OCI-LY1 (cell line): Measurements from ENCODE around the gene EHMT2.

Experiments
- H2AFZ ChIP-seq: fragments of 200-600 bp; sonication (generic), shearing (Covaris generic); 2 replicates; pipeline ENCODE4 v1.6.0; 2014; ENCODE audit warnings: antibody characterized with exemption, mild to moderate bottlenecking, low read length
- H3F3A ChIP-seq: fragments of 200-600 bp; sonication (generic), shearing (Covaris generic); 2 replicates; pipeline ENCODE4 v1.6.0; 2014; ENCODE audit warnings: mild to moderate bottlenecking, antibody characterized with exemption, low read length, moderate library complexity; ENCODE audit not compliant: insufficient read depth
- H3K27ac ChIP-seq: fragments of 200-600 bp; sonication (generic); 2 replicates; pipeline ENCODE4 v1.5.1; 2014; ENCODE audit warnings: low read length, mixed run types, mild to moderate bottlenecking, low read depth; ENCODE audit not compliant: poor library complexity, severe bottlenecking
- H3K27me3 ChIP-seq: fragments of 200-600 bp; sonication (generic); 2 replicates; pipeline ENCODE4 v1.6.0; 2014; ENCODE audit warnings: antibody characterized with exemption, mild to moderate bottlenecking, low read length, moderate library complexity; ENCODE audit not compliant: insufficient read depth
- H3K36me3 ChIP-seq: fragments of 200-600 bp; sonication (generic); 2 replicates; pipeline ENCODE4 v1.6.1; 2014; ENCODE audit warnings: mild to moderate bottlenecking, antibody characterized with exemption, low read length, moderate library complexity, mixed read lengths; ENCODE audit not compliant: insufficient read depth
- H3K4me1 ChIP-seq: fragments of 200-600 bp; sonication (generic); 2 replicates; pipeline ENCODE4 v1.5.1; 2014; ENCODE audit warnings: mild to moderate bottlenecking, low read length, moderate library complexity; ENCODE audit not compliant: insufficient read depth, severe bottlenecking
- H3K4me2 ChIP-seq: fragments of 200-600 bp; sonication (generic), shearing (Covaris generic); 2 replicates; pipeline ENCODE4 v1.6.1; 2014; ENCODE audit warnings: low read length
- H3K4me3 ChIP-seq: fragments of 200-600 bp; sonication (generic); 2 replicates; pipeline ENCODE4 v1.5.1; 2014; ENCODE audit warnings: low read length, low read depth, mild to moderate bottlenecking, mixed read lengths; ENCODE audit not compliant: poor library complexity, severe bottlenecking
- H3K79me2 ChIP-seq: fragments of 200-600 bp; shearing (Covaris generic); 2 replicates; pipeline ENCODE4 v1.6.1; 2016; ENCODE audit warnings: mixed run types, low read length, mixed read lengths; ENCODE audit not compliant: insufficient read depth
- H3K9ac ChIP-seq: fragments of 200-600 bp; sonication (generic), shearing (Covaris generic); 2 replicates; pipeline ENCODE4 v1.6.1; 2014; ENCODE audit warnings: mild to moderate bottlenecking, low read length, mixed read lengths
- H3K9me2 ChIP-seq: fragments of 200-600 bp; sonication (generic), shearing (Covaris generic); 2 replicates; pipeline ENCODE4 v1.6.1; 2014; ENCODE audit warnings: low read depth, mild to moderate bottlenecking, low read length, mixed read lengths
- H3K9me3 ChIP-seq: fragments of 200-600 bp; shearing (Covaris generic); 2 replicates; pipeline ENCODE4 v1.6.1; 2014; ENCODE audit warnings: low read length, mixed read lengths
- H4K20me1 ChIP-seq: fragments of 200-600 bp; sonication (generic), shearing (Covaris generic); 2 replicates; pipeline ENCODE4 v1.6.0; 2016; ENCODE audit warnings: mild to moderate bottlenecking, low read length; ENCODE audit not compliant: insufficient read depth
- EZH2 ChIP-seq: fragments of 200-600 bp; sonication (generic), shearing (Covaris generic); IDR thresholded peaks from 2 replicates; pipeline ENCODE4 v1.8.0; 2017; ENCODE audit warnings: borderline replicate concordance, mixed run types, mild to moderate bottlenecking, antibody characterized with exemption, low read length, moderate library complexity, mixed read lengths
- TF ChIP-seq, protein P1 (sequence below): fragments of 200-600 bp; sonication (generic), shearing (Covaris generic); IDR thresholded peaks from 2 replicates; pipeline ENCODE4 v1.5.1; 2017; ENCODE audit warnings: mild to moderate bottlenecking, antibody characterized with exemption, low read length, moderate library complexity, mixed read lengths

Gene EHMT2

DNA sequence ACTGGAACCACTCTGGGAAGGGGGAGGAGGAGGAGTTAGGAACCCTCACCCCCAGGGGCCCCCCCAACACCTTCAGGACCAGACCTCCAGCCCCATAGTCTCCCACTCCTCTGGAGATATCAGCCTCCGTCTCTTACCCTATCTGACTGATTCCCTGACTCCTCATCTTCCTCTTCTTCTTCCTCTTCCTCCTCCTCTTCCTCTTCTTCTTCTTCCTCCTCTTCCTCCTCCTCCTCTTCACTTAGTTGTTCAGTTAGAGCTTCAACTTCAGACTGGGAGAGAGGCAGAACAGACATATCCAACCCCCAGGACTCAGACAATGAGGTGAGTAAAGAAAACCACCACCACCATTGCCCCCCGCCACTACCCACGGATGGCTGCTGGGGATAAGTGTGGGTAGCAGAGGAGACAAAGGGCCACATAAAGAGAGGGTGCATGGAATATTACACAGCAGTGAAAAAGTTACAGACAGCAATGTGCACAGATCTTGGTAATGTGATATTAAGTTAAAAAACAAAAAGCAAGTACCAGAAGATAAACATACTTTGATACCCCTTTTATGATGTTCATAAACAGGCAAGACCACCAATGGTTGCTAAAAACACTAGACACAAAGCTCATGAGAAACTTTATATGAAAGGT, 8.0 kb downstream of the EHMT2 start:
- no peak for TF ChIP-seq EZH2
- TF ChIP-seq, protein P1, sequence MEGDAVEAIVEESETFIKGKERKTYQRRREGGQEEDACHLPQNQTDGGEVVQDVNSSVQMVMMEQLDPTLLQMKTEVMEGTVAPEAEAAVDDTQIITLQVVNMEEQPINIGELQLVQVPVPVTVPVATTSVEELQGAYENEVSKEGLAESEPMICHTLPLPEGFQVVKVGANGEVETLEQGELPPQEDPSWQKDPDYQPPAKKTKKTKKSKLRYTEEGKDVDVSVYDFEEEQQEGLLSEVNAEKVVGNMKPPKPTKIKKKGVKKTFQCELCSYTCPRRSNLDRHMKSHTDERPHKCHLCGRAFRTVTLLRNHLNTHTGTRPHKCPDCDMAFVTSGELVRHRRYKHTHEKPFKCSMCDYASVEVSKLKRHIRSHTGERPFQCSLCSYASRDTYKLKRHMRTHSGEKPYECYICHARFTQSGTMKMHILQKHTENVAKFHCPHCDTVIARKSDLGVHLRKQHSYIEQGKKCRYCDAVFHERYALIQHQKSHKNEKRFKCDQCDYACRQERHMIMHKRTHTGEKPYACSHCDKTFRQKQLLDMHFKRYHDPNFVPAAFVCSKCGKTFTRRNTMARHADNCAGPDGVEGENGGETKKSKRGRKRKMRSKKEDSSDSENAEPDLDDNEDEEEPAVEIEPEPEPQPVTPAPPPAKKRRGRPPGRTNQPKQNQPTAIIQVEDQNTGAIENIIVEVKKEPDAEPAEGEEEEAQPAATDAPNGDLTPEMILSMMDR, result no peak
- Histone ChIP-seq H3F3A (no peaks in the 10 kb centered on the region), H3K79me2 (no peaks in the 10 kb centered on the region), H3K27me3 (no peaks in the 10 kb centered on the region), H3K9ac (no peak overlapping the region), H3K27ac (no peak overlapping the region), H3K9me2 (no peaks in the 10 kb centered on the region), H3K4me3 (no peak overlapping the region), H3K4me1 (no peaks in the 10 kb centered on the region), H3K4me2 (no peak overlapping the region), H2AFZ (no peak overlapping the region), H3K9me3 (no peaks in the 10 kb centered on the region), H3K36me3 (peaks cover 77% of the 10 kb centered on the region), H4K20me1 (no peaks in the 10 kb centered on the region)

DNA sequence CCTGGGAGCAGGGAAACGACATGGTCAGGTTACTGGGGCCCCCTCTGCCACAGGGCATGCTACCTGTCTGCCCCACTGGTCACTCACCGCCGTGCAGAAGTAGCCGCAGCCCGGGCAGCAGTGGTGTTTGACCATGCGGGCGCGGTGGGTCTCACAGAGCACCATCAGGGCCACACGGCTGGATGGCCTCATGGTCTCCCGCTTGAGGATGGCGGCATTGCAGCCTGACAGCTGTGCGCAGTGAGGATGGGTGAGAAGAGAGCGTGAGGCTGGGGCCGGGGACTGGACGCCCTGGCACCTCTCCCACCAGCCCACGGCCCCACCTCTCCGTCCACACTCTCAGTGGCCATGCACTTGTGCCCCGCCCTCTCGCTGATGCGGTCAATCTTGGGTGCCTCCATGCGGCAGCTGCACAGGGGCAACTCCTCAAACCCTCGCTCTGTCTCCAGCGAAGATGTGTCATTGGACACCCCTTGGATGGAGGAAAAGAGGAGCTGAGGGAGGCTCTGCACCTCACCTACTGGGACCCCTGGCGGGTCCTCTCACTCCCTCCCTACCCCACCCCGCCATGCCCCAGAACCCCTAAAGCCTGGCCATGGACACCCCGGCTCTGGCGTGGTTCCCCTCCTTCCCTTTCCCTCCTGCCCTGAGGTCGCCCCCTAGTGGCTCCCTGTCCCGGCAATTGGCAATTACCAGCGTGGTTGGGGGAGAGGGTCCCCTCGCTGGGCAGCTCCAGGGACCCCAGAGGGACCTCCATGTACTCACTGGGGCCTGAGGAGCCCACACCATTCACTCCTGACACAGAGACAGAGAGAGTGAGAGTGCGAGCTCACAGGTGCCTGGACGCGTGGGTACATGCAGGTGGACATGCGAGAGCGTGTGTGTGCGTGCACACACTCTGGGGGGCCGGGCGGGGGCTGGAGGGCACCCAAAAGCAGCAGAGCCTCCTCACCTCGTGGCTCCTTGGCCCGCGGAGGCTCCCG, 8.9 kb downstream of the EHMT2 start:
- Histone ChIP-seq H3K79me2 (no peaks in the 10 kb centered on the region), H3K27ac (no peak overlapping the region), H3K36me3 (peaks cover 85% of the 10 kb centered on the region), H3F3A (no peaks in the 10 kb centered on the region), H3K9me2 (no peaks in the 10 kb centered on the region), H3K27me3 (no peaks in the 10 kb centered on the region), H2AFZ (no peak overlapping the region), H3K9ac (no peak overlapping the region), H3K4me1 (no peaks in the 10 kb centered on the region), H3K4me3 (no peak overlapping the region), H3K4me2 (no peak overlapping the region), H4K20me1 (no peaks in the 10 kb centered on the region), H3K9me3 (no peaks in the 10 kb centered on the region)
- TF ChIP-seq EZH2, result no peak
- TF ChIP-seq, protein P1, result peak; percentile 91

DNA sequence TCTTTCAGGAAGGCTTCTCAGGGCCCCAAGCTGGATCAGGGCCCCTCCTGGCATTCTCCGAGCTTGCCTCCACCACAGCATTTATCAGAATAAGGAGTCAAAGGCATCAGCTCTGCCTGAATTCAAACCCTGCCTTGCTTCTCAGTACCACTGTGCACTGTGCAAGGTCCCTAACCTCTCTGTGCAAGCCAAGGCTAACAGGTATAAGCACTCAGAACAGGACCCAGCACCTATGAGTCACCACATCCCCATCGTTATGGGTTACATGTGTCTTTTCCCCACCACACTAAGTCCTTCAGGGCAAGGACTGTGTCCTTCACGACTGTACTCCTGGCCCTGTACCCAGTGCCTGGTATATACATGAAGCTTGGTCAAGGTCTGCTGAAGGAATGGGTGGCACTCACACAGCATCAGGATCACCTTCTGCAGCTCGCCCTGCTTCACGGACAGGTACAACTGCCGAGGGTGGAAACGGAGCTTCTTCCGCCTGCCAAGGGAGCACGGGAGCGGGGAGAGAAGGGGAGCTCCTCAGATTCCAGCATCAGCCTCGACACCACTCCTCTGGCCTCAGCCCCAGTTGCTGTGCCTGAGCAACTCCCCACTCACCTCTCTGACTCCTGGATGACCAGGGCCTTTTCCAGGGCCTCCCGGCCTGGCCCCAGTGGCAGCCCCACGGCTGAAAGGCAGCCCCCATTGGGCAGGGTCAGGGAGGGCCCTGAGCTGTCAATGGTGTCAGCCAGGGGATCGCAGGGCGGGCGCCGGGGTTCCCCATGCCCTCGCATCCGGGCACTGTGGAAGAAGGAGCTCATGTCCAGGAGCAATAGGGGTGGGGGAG, 10.1 kb downstream of the EHMT2 start:
- no peak overlapping the region for H3K9ac ChIP-seq
- H4K20me1 ChIP-seq, result no peaks in the 10 kb centered on the region
- no peaks in the 10 kb centered on the region for H3K27me3 ChIP-seq
- H3K36me3 ChIP-seq, result peaks cover 85% of the 10 kb centered on the region
- no peaks in the 10 kb centered on the region for H3K9me2 ChIP-seq
- H3K4me2 ChIP-seq, result no peak overlapping the region
- no peak overlapping the region for H3K4me3 ChIP-seq
- TF ChIP-seq EZH2, result no peak
- TF ChIP-seq, protein P1, result no peak
- no peaks in the 10 kb centered on the region for H3K79me2 ChIP-seq
- no peak overlapping the region for H2AFZ ChIP-seq
- no peaks in the 10 kb centered on the region for H3K9me3 ChIP-seq
- no peak overlapping the region for H3K27ac ChIP-seq
- no peaks in the 10 kb centered on the region for H3F3A ChIP-seq
- no peaks in the 10 kb centered on the region for H3K4me1 ChIP-seq
